ENCODE measurements around the gene C11orf91. TPM values are rescaled to one million over a fixed set of nuclear protein-coding genes. Genes with fewer than 3 reads are reported as not detected.
"Not testable (repeated sequence)": the region's sequence is repeated elsewhere in the genome, so short reads cannot be mapped to it uniquely, and the experiment has no call there.

C11orf91 gene
- total RNA-seq, 1 donor from 2014 or later = 0.23 TPM

DNA sequence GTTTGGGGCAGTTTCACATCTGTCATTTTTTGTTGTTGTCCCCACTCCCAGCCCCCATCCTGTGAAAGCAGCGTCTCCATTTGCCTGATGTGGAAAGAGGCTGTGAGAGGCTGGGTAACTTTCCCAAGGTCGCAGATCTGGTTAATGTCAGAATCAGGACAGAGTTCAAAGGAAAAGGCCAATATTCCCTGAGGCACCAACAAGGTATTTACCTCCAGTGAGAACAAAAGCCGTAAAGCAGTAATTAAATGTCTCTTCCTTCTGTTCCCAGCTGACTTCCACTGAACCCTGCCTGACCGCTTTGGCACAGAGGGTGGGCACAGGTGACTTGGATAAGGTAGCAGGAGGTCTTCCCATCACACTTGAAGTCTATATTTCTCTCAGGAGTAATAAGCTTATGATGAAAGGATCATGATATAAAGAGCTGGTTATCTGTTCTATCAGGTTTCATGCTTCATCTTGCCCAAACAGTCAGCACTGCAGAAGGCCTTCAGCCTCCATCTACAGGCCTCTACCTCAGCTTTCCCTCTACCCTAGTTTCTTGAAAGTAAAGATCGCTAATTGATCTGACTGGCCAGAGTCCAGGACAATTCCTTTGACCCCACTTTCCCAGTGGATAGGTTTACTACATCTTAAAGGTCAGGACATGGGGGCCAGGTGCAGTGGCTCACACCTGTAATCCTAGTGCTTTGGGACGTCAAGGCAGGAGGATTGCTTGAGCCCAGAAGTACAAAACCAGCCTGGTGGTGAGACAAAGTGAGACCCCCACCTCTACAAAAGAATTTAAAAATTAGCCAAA, 9.4 kb downstream of the C11orf91 start:
- Mint-ChIP-seq H3K27me3 (ENCODE audit: insufficient read depth) (peaks cover 7% of the 10 kb centered on the region), H3K9me3 (peaks cover 4% of the 10 kb centered on the region), H3K4me1 (ENCODE audit: low read depth) (peaks cover 2% of the 10 kb centered on the region), H3K27ac (no peak overlapping the region), H3K4me3 (no peak overlapping the region), H3K36me3 (ENCODE audit: low read depth) (no peaks in the 10 kb centered on the region)
- intact Hi-C loops (cut with micrococcal nuclease) = no loop called here
- no peak for DNase-seq (ENCODE audit: low spot score)

DNA sequence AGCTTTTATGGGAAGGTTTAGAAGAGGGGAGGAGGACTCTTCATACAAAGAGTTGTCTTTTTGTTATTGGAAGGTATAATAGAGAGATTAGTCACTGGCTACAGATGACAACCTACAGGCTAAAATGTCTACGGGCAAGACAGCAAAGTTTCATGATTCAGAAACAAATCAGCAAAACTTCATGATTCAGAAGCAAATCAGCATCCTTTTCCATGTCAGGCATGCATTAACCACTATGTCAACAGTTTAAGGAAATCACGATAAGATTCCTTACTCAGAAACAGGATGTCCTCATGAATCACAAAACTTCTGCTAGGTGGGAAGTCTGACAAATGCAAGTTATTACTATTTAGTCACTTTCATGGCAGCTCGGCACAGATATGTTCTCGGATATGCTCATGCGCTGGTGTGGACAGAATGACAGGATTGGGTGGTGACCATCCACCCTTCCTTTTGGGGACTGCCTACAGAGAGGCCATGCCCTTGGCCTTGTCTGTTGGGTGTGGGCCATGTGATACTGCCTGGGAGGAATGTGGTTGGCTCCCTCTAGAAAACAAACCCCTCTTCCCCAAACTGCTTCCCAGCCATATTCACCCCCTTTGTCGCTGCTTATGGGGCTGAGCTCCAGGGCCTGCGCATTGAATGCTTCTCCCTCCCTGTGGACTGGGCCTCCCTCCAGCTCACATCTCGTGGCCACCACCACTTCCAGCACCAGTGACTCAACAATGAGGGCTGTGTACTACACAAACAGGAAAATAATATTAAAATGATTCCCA, 10.1 kb downstream of the C11orf91 start:
- H3K27me3 Mint-ChIP-seq (ENCODE audit: insufficient read depth) = peaks cover 4% of the 10 kb centered on the region
- H3K4me3 Mint-ChIP-seq = no peak overlapping the region
- H3K4me1 Mint-ChIP-seq (ENCODE audit: low read depth) = no peaks in the 10 kb centered on the region
- no peak overlapping the region for H3K27ac Mint-ChIP-seq
- no peaks in the 10 kb centered on the region for H3K36me3 Mint-ChIP-seq (ENCODE audit: low read depth)
- DNase-seq (ENCODE audit: low spot score) = no peak
- peaks cover 4% of the 10 kb centered on the region for H3K9me3 Mint-ChIP-seq
- intact Hi-C loops (cut with micrococcal nuclease) = no loop called here

DNA sequence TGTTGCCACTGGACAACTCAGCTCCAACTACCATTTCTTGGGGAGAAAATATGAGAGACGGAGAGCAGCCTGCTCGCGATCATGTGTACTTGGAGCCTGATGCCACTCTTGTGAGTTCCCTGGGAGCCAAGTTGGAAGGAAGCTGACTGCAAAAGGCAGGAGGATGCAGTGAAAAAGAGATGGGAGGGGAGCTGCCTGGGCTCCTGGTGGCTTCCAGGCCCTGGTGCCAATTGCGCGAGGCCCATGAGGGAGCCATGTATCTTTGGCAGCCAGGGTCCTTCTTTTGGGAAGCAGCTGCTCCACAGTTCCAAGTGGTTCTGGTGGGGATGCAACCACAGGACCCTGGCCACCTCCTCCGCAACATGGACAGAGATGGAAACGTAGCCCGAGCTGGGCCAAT, 11.1 kb downstream of the C11orf91 start:
- no peaks in the 10 kb centered on the region for H3K4me1 Mint-ChIP-seq (ENCODE audit: low read depth)
- peaks cover 8% of the 10 kb centered on the region for H3K27me3 Mint-ChIP-seq (ENCODE audit: insufficient read depth)
- intact Hi-C loops (cut with micrococcal nuclease) = no loop called here
- no peaks in the 10 kb centered on the region for H3K36me3 Mint-ChIP-seq (ENCODE audit: low read depth)
- H3K9me3 Mint-ChIP-seq = peaks cover 4% of the 10 kb centered on the region
- no peak for DNase-seq (ENCODE audit: low spot score)
- no peak overlapping the region for H3K27ac Mint-ChIP-seq
- no peak overlapping the region for H3K4me3 Mint-ChIP-seq

DNA sequence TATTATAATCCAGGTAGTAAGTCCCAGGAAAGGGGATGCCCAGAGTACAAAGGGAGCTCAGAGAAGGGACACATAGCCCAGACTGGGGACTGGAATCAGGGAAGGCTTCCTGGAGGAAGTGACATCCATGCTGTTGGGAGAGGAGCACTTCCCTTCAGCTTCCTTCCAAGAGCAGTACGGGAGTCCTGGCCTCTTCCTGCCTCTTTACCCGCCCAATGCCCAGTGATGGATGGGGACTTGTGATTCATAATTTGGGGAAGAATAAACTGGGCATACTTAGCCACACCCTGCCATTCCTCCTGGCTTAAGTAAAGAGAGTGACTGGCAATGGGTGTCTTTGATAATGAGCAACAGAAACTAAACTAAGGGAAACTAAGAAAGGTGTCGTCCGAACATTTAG, 11.5 kb downstream of the C11orf91 start:
- Mint-ChIP-seq H3K9me3 (peaks cover 4% of the 10 kb centered on the region), H3K4me3 (no peak overlapping the region), H3K27me3 (ENCODE audit: insufficient read depth) (peaks cover 12% of the 10 kb centered on the region), H3K4me1 (ENCODE audit: low read depth) (no peaks in the 10 kb centered on the region), H3K27ac (no peak overlapping the region), H3K36me3 (ENCODE audit: low read depth) (no peaks in the 10 kb centered on the region)
- intact Hi-C loops (cut with micrococcal nuclease) = no loop called here
- DNase-seq (ENCODE audit: low spot score) = no peak

DNA sequence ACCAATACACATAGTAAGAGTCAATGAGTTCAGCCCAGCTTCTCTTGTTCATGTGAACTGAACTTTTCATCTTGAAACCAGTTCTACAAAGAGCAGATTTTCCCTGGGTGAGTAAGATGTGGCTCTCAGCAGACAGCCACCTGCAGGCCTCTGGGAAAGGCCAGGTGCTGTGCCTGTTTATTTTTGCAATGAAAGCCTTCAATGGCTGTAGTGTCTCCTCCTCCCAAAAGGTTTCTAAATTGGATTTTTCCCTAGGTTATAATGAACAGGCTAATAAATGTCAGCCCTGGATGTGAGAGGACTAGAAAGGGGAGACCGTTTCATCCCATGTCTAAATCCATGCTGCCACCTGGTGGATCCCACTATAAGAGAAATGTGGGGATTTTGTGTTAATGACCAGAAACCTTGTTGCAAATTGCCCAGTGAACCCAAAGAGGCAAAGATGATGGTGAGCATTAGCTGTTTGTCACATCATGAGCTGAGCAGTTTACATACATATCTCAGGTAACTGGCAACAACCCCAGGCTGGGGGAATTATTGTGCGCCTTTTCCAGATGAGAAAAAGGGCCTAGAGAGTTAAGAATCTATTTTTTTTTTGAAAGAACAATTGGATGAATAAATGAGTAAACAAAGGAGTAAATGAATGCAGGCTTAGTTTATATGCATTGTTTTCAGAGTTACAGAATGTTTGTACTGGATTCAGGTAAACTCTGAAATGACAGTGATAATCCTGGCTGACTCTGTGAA, 12.7 kb downstream of the C11orf91 start:
- intact Hi-C loops (cut with micrococcal nuclease) = loop anchor here (1.0 kb wide), 1 partner anchor 326 kb away; no protein-coding TSS in a partner anchor
- DNase-seq (ENCODE audit: low spot score) = no peak
- peaks cover 9% of the 10 kb centered on the region for H3K27me3 Mint-ChIP-seq (ENCODE audit: insufficient read depth)
- H3K9me3 Mint-ChIP-seq = peaks cover 4% of the 10 kb centered on the region
- H3K27ac Mint-ChIP-seq = no peak overlapping the region
- no peaks in the 10 kb centered on the region for H3K4me1 Mint-ChIP-seq (ENCODE audit: low read depth)
- no peak overlapping the region for H3K4me3 Mint-ChIP-seq
- H3K36me3 Mint-ChIP-seq (ENCODE audit: low read depth) = no peaks in the 10 kb centered on the region

DNA sequence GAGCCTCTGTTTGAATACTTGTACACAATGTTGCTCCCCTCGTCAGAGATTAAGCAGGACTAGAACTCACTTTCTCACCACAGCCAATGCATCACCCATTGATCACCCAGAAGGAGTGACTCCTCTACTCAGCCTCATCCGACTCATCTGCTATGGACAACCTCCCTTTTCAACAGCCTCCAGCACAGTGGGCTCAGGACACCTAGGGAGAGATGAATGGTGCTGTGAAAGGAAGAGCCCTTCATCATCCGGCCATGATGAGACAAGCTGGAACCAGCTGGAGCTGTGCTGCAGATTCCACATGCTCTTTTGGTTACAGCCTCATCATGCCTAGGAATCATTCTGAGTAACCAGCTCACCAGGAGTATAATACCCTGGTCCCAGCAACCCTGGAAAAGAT, 15.5 kb downstream of the C11orf91 start:
- no peak overlapping the region for H3K4me3 Mint-ChIP-seq
- intact Hi-C loops (cut with micrococcal nuclease) = no loop called here
- H3K9me3 Mint-ChIP-seq = peaks cover 4% of the 10 kb centered on the region
- DNase-seq (ENCODE audit: low spot score) = no peak
- H3K36me3 Mint-ChIP-seq (ENCODE audit: low read depth) = no peaks in the 10 kb centered on the region
- no peak overlapping the region for H3K27ac Mint-ChIP-seq
- H3K27me3 Mint-ChIP-seq (ENCODE audit: insufficient read depth) = peaks cover 19% of the 10 kb centered on the region
- no peaks in the 10 kb centered on the region for H3K4me1 Mint-ChIP-seq (ENCODE audit: low read depth)

DNA sequence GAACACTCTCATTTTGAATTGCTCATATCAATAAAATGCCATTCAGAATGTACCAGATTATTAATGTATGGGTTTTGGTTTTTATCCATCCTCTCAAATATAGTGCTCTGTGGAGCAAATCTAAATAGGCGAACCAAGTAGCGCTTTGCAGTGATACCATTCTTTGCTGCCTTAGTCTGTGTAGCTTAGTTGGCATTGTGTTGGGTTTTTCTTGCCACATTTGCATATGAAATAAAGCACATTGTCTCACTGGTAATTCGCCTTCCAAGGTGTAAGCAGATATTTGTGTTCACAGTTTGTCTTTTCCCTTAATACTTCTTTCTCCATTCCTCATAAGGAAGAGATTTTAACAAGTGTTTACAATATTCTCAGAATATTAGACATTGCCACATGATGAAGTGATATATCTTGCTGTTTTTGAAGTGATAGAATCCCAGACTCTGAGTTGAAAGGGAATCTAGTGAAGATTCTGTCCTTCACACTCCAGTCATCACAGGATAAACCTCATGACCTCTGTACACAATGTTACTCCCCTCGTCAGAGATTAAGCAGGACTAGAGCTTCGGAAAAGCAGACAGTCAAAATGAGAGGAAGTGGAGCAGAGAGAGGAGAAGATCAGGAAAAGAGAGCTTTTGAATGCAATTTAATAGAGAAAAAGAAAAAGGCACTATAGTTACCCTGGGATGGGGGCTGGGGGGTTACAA, 16.5 kb downstream of the C11orf91 start:
- Mint-ChIP-seq H3K4me3 (no peak overlapping the region), H3K27ac (no peak overlapping the region), H3K9me3 (peaks cover 4% of the 10 kb centered on the region), H3K27me3 (ENCODE audit: insufficient read depth) (peaks cover 25% of the 10 kb centered on the region), H3K36me3 (ENCODE audit: low read depth) (no peaks in the 10 kb centered on the region), H3K4me1 (ENCODE audit: low read depth) (no peaks in the 10 kb centered on the region)
- intact Hi-C loops (cut with micrococcal nuclease) = no loop called here
- DNase-seq (ENCODE audit: low spot score) = no peak

DNA sequence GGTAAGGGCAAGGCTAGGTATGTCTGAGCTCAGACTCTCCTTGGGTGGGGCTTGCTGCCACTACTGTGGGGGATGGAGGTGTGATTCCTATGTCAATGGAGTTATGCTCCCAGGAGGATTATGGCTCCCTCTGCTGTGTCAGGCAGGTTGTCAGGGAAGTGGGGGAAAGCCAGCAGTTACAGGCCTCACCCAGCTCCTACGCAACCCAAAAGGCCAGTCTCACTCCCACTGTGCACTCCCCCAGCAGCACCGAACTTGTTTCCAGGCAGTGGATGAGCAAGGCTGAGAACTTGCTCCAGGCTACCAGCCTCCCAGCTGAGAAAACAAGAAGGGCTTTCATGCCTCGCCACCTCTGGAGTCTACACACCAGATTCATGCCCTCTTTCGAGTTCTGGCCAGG, 18.2 kb downstream of the C11orf91 start:
- DNase-seq (ENCODE audit: low spot score) = no peak
- H3K4me3 Mint-ChIP-seq = no peak overlapping the region
- no peaks in the 10 kb centered on the region for H3K36me3 Mint-ChIP-seq (ENCODE audit: low read depth)
- intact Hi-C loops (cut with micrococcal nuclease) = no loop called here
- H3K27me3 Mint-ChIP-seq (ENCODE audit: insufficient read depth) = peaks cover 33% of the 10 kb centered on the region
- no peak overlapping the region for H3K27ac Mint-ChIP-seq
- no peaks in the 10 kb centered on the region for H3K4me1 Mint-ChIP-seq (ENCODE audit: low read depth)
- peaks cover 4% of the 10 kb centered on the region for H3K9me3 Mint-ChIP-seq

DNA sequence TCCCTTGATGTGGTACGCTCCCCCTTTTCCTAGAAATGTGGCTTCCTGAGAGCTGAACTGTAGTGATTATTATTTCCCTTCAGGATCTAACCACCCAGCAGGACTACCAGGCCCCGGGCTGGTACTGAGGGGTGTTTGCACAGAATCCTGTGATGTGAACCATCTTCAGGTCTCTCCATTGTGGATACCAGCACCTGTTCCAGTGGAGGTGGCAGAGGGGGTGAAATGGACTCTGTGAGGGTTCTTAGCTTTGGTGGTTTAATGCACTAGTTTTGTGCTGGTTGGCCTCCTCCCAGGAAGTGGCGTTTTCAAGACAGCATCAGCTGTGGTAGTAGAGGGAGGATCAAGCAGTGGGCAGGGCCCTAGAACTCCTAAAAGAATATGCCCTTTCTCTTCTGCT, 18.6 kb downstream of the C11orf91 start:
- H3K4me3 Mint-ChIP-seq = no peak overlapping the region
- no peaks in the 10 kb centered on the region for H3K36me3 Mint-ChIP-seq (ENCODE audit: low read depth)
- no peak for DNase-seq (ENCODE audit: low spot score)
- H3K9me3 Mint-ChIP-seq = peaks cover 4% of the 10 kb centered on the region
- intact Hi-C loops (cut with micrococcal nuclease) = no loop called here
- no peaks in the 10 kb centered on the region for H3K4me1 Mint-ChIP-seq (ENCODE audit: low read depth)
- H3K27me3 Mint-ChIP-seq (ENCODE audit: insufficient read depth) = peaks cover 33% of the 10 kb centered on the region
- no peak overlapping the region for H3K27ac Mint-ChIP-seq

DNA sequence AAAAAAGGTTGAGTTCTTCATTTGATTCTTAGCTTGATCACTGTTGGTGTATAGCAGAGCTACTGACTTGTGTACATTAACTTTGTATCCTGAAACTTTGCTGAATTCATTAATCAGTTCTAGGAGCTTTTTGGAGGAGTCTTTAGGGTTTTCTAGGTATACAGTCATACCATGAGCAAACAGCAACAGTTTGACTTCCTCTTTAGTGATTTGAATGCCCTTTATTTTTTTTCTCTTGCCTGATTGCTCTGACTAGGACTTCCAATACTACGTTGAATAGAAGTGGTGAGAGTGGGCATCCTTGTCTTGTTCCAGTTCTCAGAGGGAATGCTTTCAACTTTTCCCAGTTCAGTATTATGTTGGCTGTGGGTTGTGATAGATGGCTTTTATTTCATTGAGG, 22.0 kb downstream of the C11orf91 start:
- DNase-seq (ENCODE audit: low spot score); H3K9me3 Mint-ChIP-seq; H3K27ac Mint-ChIP-seq; intact Hi-C loops (cut with micrococcal nuclease); H3K4me1 Mint-ChIP-seq (ENCODE audit: low read depth); H3K4me3 Mint-ChIP-seq; H3K36me3 Mint-ChIP-seq (ENCODE audit: low read depth): not testable (repeated sequence)
- peaks cover 25% of the 10 kb centered on the region for H3K27me3 Mint-ChIP-seq (ENCODE audit: insufficient read depth)

DNA sequence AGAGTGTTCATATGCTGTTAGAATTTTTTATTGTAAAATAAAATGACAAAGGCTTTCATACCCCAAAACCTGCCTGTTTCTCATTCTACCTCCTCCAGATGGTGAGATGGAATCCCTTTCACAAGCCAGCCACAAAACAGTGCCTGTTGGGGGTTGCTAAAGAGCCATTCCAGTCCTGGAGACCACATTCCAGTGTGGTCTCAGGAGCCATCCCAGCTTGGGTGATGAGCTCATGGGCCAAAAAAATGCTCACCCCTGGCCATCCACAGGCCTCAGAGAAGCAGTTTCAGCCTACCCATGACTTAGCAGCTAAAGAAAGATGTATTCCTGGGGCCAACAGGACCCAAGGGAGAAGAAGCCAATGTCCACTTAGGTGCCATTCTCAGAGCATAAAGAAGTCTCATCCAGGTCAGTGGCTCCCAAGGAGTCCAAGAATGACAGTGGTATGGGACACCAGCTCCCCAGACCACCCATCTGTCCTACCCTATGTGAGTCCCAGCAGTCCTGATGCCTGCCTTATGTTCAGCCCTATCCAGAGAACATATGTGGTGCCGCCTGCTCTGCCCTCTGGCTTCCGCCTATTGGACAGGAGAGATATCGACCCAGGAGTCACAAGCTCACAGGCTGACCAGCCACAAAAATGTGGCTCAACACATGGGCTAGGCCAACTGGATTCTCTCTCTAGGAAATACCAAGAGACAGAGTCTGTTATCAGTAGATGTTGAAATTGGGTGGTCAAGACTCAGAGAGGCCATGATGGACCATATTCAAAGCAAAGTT, 26.4 kb downstream of the C11orf91 start:
- intact Hi-C loops (cut with micrococcal nuclease) = no loop called here
- no peaks in the 10 kb centered on the region for H3K36me3 Mint-ChIP-seq (ENCODE audit: low read depth)
- peaks cover 4% of the 10 kb centered on the region for H3K9me3 Mint-ChIP-seq
- DNase-seq (ENCODE audit: low spot score) = no peak
- no peak overlapping the region for H3K27ac Mint-ChIP-seq
- peaks cover 8% of the 10 kb centered on the region for H3K4me1 Mint-ChIP-seq (ENCODE audit: low read depth)
- H3K4me3 Mint-ChIP-seq = no peak overlapping the region
- H3K27me3 Mint-ChIP-seq (ENCODE audit: insufficient read depth) = peaks cover 28% of the 10 kb centered on the region

DNA sequence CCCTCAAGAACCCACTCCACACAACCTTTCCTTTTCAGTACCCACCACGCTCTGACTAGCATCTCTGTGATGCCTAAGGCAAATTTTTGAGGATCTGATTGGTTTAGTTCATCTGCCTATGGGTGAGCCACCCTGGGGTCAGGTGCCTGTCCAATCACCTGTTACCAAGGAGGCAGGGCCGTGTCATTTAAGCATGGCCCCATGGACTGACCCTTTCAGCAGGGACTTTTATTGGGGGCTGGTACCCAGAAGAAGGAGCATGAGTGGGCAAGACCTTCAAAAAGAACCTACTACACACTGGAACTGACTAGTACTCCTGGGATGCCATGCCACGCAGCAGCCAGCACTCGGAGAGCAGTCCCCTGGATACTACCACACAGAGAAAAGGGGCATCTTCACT, 28.4 kb downstream of the C11orf91 start:
- no peak for DNase-seq (ENCODE audit: low spot score)
- Mint-ChIP-seq H3K27me3 (ENCODE audit: insufficient read depth) (peaks cover 19% of the 10 kb centered on the region), H3K27ac (peak overlapping the region; percentile 6), H3K36me3 (ENCODE audit: low read depth) (no peaks in the 10 kb centered on the region), H3K9me3 (peaks cover 2% of the 10 kb centered on the region), H3K4me3 (no peak overlapping the region), H3K4me1 (ENCODE audit: low read depth) (peaks cover 8% of the 10 kb centered on the region)
- intact Hi-C loops (cut with micrococcal nuclease) = no loop called here

Data from activated T-helper 1 cell treated with anti-CD3 and anti-CD28 coated beads, Interleukin-12 subunit alpha, Interleukin-12 subunit beta, Interleukin-2, Interleukin-4 antibody, amounts not matched to agents 30 ng/mL and 10 ng/mL and 1 ng/mL, durations not matched to agents 14 hours and 24 hours and 36 hours (primary cell).